ENCODE data around the gene KDM1B.

KDM1B gene

GRCh38 chr6:18136260-18136659, 19.0 kb upstream of the KDM1B start:
- no peak for DNase-seq (ENCODE audit: low read depth)
- no peak for TF ChIP-seq CTCF (conservative IDR thresholded peaks at IDR 0.05; ENCODE audit: low read depth, low read length)
- H3K4me3 ChIP-seq (ENCODE audit: low read length): no peak overlapping the region

- no peak for DNase-seq (ENCODE audit: low read depth)
- no peak overlapping the region for H3K4me3 ChIP-seq (ENCODE audit: low read length)
- no peak for TF ChIP-seq CTCF (conservative IDR thresholded peaks at IDR 0.05; ENCODE audit: low read depth, low read length)
Measured at GRCh38 chr6:18138906-18139305, 16.3 kb upstream of the KDM1B start.

- no peak overlapping the region for H3K4me3 ChIP-seq (ENCODE audit: low read length)
- TF ChIP-seq CTCF (conservative IDR thresholded peaks at IDR 0.05; ENCODE audit: low read depth, low read length): no peak
- DNase-seq (ENCODE audit: low read depth): no peak
Measured at GRCh38 chr6:18139935-18140621, 15.1 kb upstream of the KDM1B start.

DNA sequence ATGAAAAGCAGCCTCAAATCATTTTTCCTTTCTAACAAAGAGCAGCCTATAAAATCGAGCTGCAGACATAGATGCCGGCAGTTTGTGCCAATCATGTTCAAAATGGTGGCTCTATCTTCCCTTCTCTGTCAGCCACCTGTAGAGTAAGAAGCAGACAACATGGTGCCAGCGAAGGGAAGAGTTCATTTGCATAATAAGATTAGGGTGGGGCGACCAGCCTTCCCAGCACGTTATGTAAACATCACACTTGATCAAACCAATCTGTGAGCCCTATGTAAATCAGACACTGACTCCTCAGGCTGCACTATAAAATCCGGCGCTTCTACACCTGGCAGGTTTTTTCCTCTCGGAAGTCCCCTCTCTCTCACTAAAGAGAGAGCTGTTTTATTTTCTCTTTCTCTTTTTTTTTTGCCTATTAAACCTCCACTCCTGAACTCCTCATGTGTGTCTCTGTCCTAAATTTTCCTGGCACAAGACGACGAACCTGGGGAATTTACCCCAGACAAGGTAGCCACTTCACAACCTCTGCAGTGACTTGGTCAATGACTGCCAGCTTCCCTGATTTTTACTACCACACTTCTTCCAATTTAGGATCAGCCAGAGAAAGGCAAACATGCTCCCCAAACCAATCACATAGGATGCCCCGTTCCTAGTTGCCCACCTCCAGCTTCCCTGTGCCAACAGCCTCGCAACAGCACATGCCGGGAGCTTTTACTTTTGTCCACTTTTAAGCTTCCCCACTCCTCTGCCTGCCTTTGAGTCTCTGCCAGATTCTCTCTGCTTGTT, 13.2 kb upstream of the KDM1B start:
- DNase-seq (ENCODE audit: low read depth): no peak
- TF ChIP-seq CTCF (conservative IDR thresholded peaks at IDR 0.05; ENCODE audit: low read depth, low read length): no peak
- no peak overlapping the region for H3K4me3 ChIP-seq (ENCODE audit: low read length)

DNA sequence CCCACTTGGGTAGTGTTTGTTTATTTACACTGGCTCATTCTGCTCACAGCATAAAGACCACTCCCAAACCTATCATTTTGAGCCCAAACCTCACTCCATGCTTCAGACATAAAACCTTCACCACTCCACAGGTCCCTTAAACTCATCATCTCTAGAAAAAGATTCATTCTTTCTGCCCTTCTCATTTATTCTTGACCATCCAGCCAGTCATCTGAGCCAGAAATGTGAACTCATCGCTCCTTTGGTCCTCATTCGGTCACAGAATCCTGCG, 12.7 kb upstream of the KDM1B start:
- no peak for TF ChIP-seq CTCF (conservative IDR thresholded peaks at IDR 0.05; ENCODE audit: low read depth, low read length)
- no peak for DNase-seq (ENCODE audit: low read depth)
- no peak overlapping the region for H3K4me3 ChIP-seq (ENCODE audit: low read length)

DNA sequence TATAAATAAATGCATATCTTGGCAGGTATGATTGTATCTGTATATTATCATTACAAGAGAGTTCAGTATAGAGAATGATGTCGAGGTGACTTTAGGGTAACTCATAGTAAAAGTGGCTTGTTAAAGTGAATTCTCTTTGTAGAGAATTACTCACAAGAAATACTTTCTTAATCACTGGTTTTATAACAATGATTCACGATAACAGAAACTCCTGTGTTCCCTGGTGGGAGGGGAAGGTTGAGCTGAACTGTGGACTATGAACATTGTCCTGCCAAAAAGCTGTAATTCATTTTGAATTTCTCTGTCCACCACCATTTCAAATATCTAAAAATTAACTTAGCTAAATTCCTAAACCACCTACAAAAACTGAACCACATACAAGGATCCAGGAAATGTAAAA, 8.1 kb upstream of the KDM1B start:
- DNase-seq (ENCODE audit: low read depth): no peak
- no peak for TF ChIP-seq CTCF (conservative IDR thresholded peaks at IDR 0.05; ENCODE audit: low read depth, low read length)
- H3K4me3 ChIP-seq (ENCODE audit: low read length): no peak overlapping the region

- no peak overlapping the region for H3K4me3 ChIP-seq (ENCODE audit: low read length)
- DNase-seq (ENCODE audit: low read depth): no peak
- TF ChIP-seq CTCF (conservative IDR thresholded peaks at IDR 0.05; ENCODE audit: low read depth, low read length): no peak
Measured at GRCh38 chr6:18147616-18148015, 7.6 kb upstream of the KDM1B start.
